CD4-positive, alpha-beta T cell treated with Interleukin-4 for 1 hour (primary cell): Measurements from ENCODE around the gene OR52W1.

Experiments used
- DNase-seq, 2 donors: peaks; one replicate each; pipeline ENCODE4 v3.0.0-alpha.2; 2020 to 2022

OR52W1 gene

GRCh38 chr11:6199174-6199810 is at the start of gene OR52W1:
Gene OR52W1, plus strand, starts transcription at chr11:6199224. Its CDS starts 0 bp downstream, at chr11:6199224.
- DNase-seq, result no peak

GRCh38 chr11:6151117-6151516 is 47.9 kb upstream of the OR52W1 start:
- DNase-seq, result no peak

GRCh38 chr11:6152126-6152525 is 46.9 kb upstream of the OR52W1 start:
- no peak for DNase-seq

- DNase-seq, result no peak
Observed at GRCh38 chr11:6156628-6157359, 42.2 kb upstream of the OR52W1 start.

- DNase-seq, result no peak
Observed at GRCh38 chr11:6170226-6170625, 28.8 kb upstream of the OR52W1 start, which contains the start of gene OR52B2. Gene OR52B2, minus strand, starts transcription at chr11:6170326. Its CDS starts 0 bp downstream, at chr11:6170326.

- no peak for DNase-seq
Observed at GRCh38 chr11:6175440-6175839, 23.6 kb upstream of the OR52W1 start.

GRCh38 chr11:6191742-6192141 is 7.3 kb upstream of the OR52W1 start:
- peak in 1 of 2 donors; percentile 36 for DNase-seq

- DNase-seq, result no peak
Observed at GRCh38 chr11:6194065-6194581, 4.9 kb upstream of the OR52W1 start.

- DNase-seq, result peak in 1 of 2 donors; percentile 25
Observed at GRCh38 chr11:6196396-6196795, 2.6 kb upstream of the OR52W1 start.

- no peak for DNase-seq
Observed at GRCh38 chr11:6197466-6198200, 1.4 kb upstream of the OR52W1 start.

GRCh38 chr11:6200975-6201374 is 2.0 kb downstream of the OR52W1 start:
- DNase-seq, result peak; percentile 48 to 81

GRCh38 chr11:6201481-6201880 is 2.5 kb downstream of the OR52W1 start:
- peak; percentile 8 to 33 for DNase-seq

- no peak for DNase-seq
Observed at GRCh38 chr11:6202041-6202440, 3.0 kb downstream of the OR52W1 start.

GRCh38 chr11:6203327-6203726 is 4.3 kb downstream of the OR52W1 start:
- peak; percentile 15 to 49 for DNase-seq

GRCh38 chr11:6204706-6205105 is 5.7 kb downstream of the OR52W1 start:
- no peak for DNase-seq

- no peak for DNase-seq
Observed at GRCh38 chr11:6205366-6205765, 6.3 kb downstream of the OR52W1 start, which contains the start of gene C11orf42. Gene C11orf42, plus strand, starts transcription at chr11:6205557. Its CDS starts 59 bp downstream, at chr11:6205616.

GRCh38 chr11:6206456-6207180 is 7.6 kb downstream of the OR52W1 start:
- no peak for DNase-seq

GRCh38 chr11:6209801-6210200 is 10.8 kb downstream of the OR52W1 start:
- no peak for DNase-seq

- DNase-seq, result no peak
Observed at GRCh38 chr11:6210274-6210955, 11.4 kb downstream of the OR52W1 start.

GRCh38 chr11:6214530-6214929 is 15.5 kb downstream of the OR52W1 start:
- no peak for DNase-seq

- DNase-seq, result no peak
Observed at GRCh38 chr11:6216501-6216900, 17.5 kb downstream of the OR52W1 start.

GRCh38 chr11:6217722-6218121 is 18.7 kb downstream of the OR52W1 start:
- DNase-seq, result no peak
